ENCODE measurements around the gene RASGEF1C. TPM values are rescaled to one million over a fixed set of nuclear protein-coding genes. Genes with fewer than 3 reads are reported as not detected.

Gene RASGEF1C
- total and polyA plus RNA-seq, 8 donors: 0.20 to 6.8 (median 0.86) TPM; not detected in 4

GRCh38 chr5:180235077-180235476, 26.1 kb upstream of the RASGEF1C start:
- 76 to 89% (median 82%) methylated on average over 5 of the region's 5 CpGs for WGBS, 5 donors
- Histone ChIP-seq H3K27me3 (no peaks in the 10 kb centered on the region), H3K36me3 (peaks cover 46 to 100% (median 88%) of the 10 kb centered on the region in 4 donors), H3K9me3 (peaks cover 13 to 87% (median 53%) of the 10 kb centered on the region in 4 donors), H3K27ac (no peak overlapping the region), H3K4me1 (no peaks in the 10 kb centered on the region), H3K4me3 (no peak overlapping the region)
- no peak for DNase-seq
- TF ChIP-seq POLR2AphosphoS5 (IDR thresholded peaks at IDR 0.05): no peak
- TF ChIP-seq EP300 (IDR thresholded peaks at IDR 0.05): no peak
- no peak for TF ChIP-seq CTCF (IDR thresholded peaks at IDR 0.05)
- TF ChIP-seq POLR2A (IDR thresholded peaks at IDR 0.05): no peak
- intact Hi-C loops (cut with DNase I; ENCODE audit: low total_unique reads): no loop called here

- no peaks in the 10 kb centered on the region for H3K27me3 ChIP-seq
- 94 to 98% (median 95%) methylated on average over 15 of the region's 15 CpGs for WGBS, 5 donors
- H3K36me3 ChIP-seq: peaks cover 39 to 100% (median 82%) of the 10 kb centered on the region in 4 donors
- H3K27ac ChIP-seq: no peak overlapping the region
- TF ChIP-seq POLR2AphosphoS5 (IDR thresholded peaks at IDR 0.05): no peak
- no peak for TF ChIP-seq CTCF (IDR thresholded peaks at IDR 0.05)
- no peak for TF ChIP-seq POLR2A (IDR thresholded peaks at IDR 0.05)
- TF ChIP-seq EP300 (IDR thresholded peaks at IDR 0.05): no peak
- intact Hi-C loops (cut with DNase I; ENCODE audit: low total_unique reads): no loop called here
- no peak for DNase-seq
- no peak overlapping the region for H3K4me3 ChIP-seq
- H3K4me1 ChIP-seq: no peaks in the 10 kb centered on the region
- H3K9me3 ChIP-seq: peaks cover 13 to 90% (median 60%) of the 10 kb centered on the region in 4 donors
Measured at GRCh38 chr5:180234271-180234670, 25.3 kb upstream of the RASGEF1C start.

GRCh38 chr5:180233729-180234128, 24.7 kb upstream of the RASGEF1C start:
- no peak overlapping the region for H3K27ac ChIP-seq
- H3K9me3 ChIP-seq: peaks cover 16 to 90% (median 62%) of the 10 kb centered on the region in 4 donors

GRCh38 chr5:180230017-180230416, 21.0 kb upstream of the RASGEF1C start:
- no peak for DNase-seq
- intact Hi-C loops (cut with DNase I; ENCODE audit: low total_unique reads): no loop called here
- Histone ChIP-seq H3K27me3 (no peaks in the 10 kb centered on the region), H3K4me3 (no peak overlapping the region), H3K9me3 (peaks cover 17 to 95% (median 71%) of the 10 kb centered on the region in 4 donors), H3K27ac (no peak overlapping the region), H3K4me1 (no peaks in the 10 kb centered on the region), H3K36me3 (peaks cover 11 to 79% (median 45%) of the 10 kb centered on the region in 4 donors)
- 82 to 90% (median 86%) methylated on average over 6 to 7 of the region's 7 CpGs for WGBS, 5 donors
- TF ChIP-seq POLR2AphosphoS5 (IDR thresholded peaks at IDR 0.05): no peak

More at GRCh38 chr5:180233729-180234128, 24.7 kb upstream of the RASGEF1C start:
- intact Hi-C loops (cut with DNase I; ENCODE audit: low total_unique reads): no loop called here
- peak in 1 of 2 donors; percentile 20 for DNase-seq
- no peaks in the 10 kb centered on the region for H3K4me1 ChIP-seq
- no peaks in the 10 kb centered on the region for H3K27me3 ChIP-seq
- 70 to 89% (median 80%) methylated on average over 11 of the region's 11 CpGs for WGBS, 5 donors
- TF ChIP-seq EP300 (IDR thresholded peaks at IDR 0.05): no peak
- TF ChIP-seq POLR2A (IDR thresholded peaks at IDR 0.05): no peak
- TF ChIP-seq CTCF (IDR thresholded peaks at IDR 0.05): no peak
- TF ChIP-seq POLR2AphosphoS5 (IDR thresholded peaks at IDR 0.05): no peak
- H3K4me3 ChIP-seq: no peak overlapping the region
- peaks cover 34 to 99% (median 80%) of the 10 kb centered on the region in 4 donors for H3K36me3 ChIP-seq

GRCh38 chr5:180222056-180222455, 13.0 kb upstream of the RASGEF1C start:
- no peaks in the 10 kb centered on the region for H3K4me1 ChIP-seq
- H3K9me3 ChIP-seq: peaks cover 45 to 100% (median 89%) of the 10 kb centered on the region in 4 donors
- H3K27ac ChIP-seq: no peak overlapping the region
- no peaks in the 10 kb centered on the region for H3K27me3 ChIP-seq
- H3K36me3 ChIP-seq: peaks cover 0 to 15% (median 2%) of the 10 kb centered on the region in 4 donors
- no peak overlapping the region for H3K4me3 ChIP-seq
- TF ChIP-seq EP300 (IDR thresholded peaks at IDR 0.05) (no peak), CTCF (IDR thresholded peaks at IDR 0.05) (no peak), POLR2A (IDR thresholded peaks at IDR 0.05) (no peak), POLR2AphosphoS5 (IDR thresholded peaks at IDR 0.05) (no peak)
- intact Hi-C loops (cut with DNase I; ENCODE audit: low total_unique reads): no loop called here
- DNase-seq: no peak
- 93 to 96% (median 94%) methylated on average over 11 of the region's 11 CpGs for WGBS, 5 donors
